K562 (cell line): ENCODE data around the gene PRMT7.

Experiments used
- CTCF ChIP-seq, 3 experiments: IDR thresholded peaks in 2 of 3; conservative IDR thresholded peaks in 1 of 3; 2 replicates each; pipeline ENCODE4 v1.5.1; 2011 to 2012; ENCODE audit warnings: low read length in 3 of 3, mild to moderate bottlenecking in 3 of 3, control low read depth in 2 of 3, improper control_type of control experiment in 1 of 3, inconsistent platforms in 1 of 3, low read depth in 1 of 3, mixed read lengths in 1 of 3, moderate library complexity in 1 of 3; ENCODE audit not compliant: insufficient read depth in 2 of 3
- EP300 ChIP-seq: IDR thresholded peaks from 2 replicates; pipeline ENCODE4 v1.6.1; 2012; ENCODE audit warnings: low read length, improper control_type of control experiment
- GATAD2A ChIP-seq: fragments of 450-650 bp; IDR thresholded peaks from 2 replicates; pipeline ENCODE4 v1.6.1; 2017
- TAF1 ChIP-seq: IDR thresholded peaks from 2 replicates; pipeline ENCODE4 v1.6.1; 2011; ENCODE audit warnings: mild to moderate bottlenecking, low read length, moderate library complexity; ENCODE audit not compliant: insufficient read depth, control insufficient read depth, severe bottlenecking; ENCODE audit errors: extremely low read depth
- TFAP4 ChIP-seq: sonication (generic); formaldehyde crosslinking; IDR thresholded peaks from 2 replicates; pipeline ENCODE4 v1.8.0; 2022; ENCODE audit warnings: missing genetic modification reagents, mild to moderate bottlenecking, moderate library complexity, borderline replicate concordance
- ZBTB33 ChIP-seq: sonication (generic); formaldehyde crosslinking; IDR thresholded peaks from 2 replicates; pipeline ENCODE4 v1.8.1; 2023; ENCODE audit warnings: mild to moderate bottlenecking, missing genetic modification reagents
- ZFP1 ChIP-seq: fragments of 450-650 bp; formaldehyde crosslinking; IDR thresholded peaks from 2 replicates; pipeline ENCODE4 v1.4.0; 2020; ENCODE audit warnings: mild to moderate bottlenecking, mixed read lengths

GRCh38 chr16:68377667-68378393 is 67.0 kb downstream of the PRMT7 start:
- TF ChIP-seq TFAP4 (CRISPR knock-in tag) (no peak), EP300 (no peak), ZFP1 (CRISPR knock-in tag) (no peak), ZBTB33 (CRISPR knock-in tag) (no peak), GATAD2A (no peak), CTCF (IDR thresholded peaks at IDR 0.05 in 2 of 3, conservative IDR thresholded peaks at IDR 0.05 in 1 of 3; ENCODE audit: insufficient read depth in 2 of 3, low read depth in 1 of 3, low read length in 3 of 3) (no peak), TAF1 (no peak)
